Thymus (tissue), 14 donors: ENCODE results near the gene CDC42EP3. TPM values are rescaled to one million over a fixed set of nuclear protein-coding genes. Genes with fewer than 3 reads are reported as not detected.

ENCODE experiments used
- DNase-seq, 9 donors: peaks; one replicate each; pipeline ENCODE4 v3.0.0-alpha.2; 2013; ENCODE audit warnings: low spot score in 9 of 9, low read depth in 6 of 9, missing footprints in 1 of 9
- H3K27ac ChIP-seq, 2 donors: one replicate each; pipeline ENCODE4 v1.5.1; 2013; ENCODE audit warnings: control low read depth in 1 of 2, low read depth in 1 of 2, low read length in 1 of 2, mild to moderate bottlenecking in 1 of 2, moderate library complexity in 1 of 2
- H3K27me3 ChIP-seq, 2 donors: one replicate each; pipeline ENCODE4 v1.5.1; 2013; ENCODE audit warnings: low read length in 1 of 2; ENCODE audit not compliant: control insufficient read depth in 2 of 2, insufficient read depth in 1 of 2
- H3K36me3 ChIP-seq, 2 donors: one replicate each; pipeline ENCODE4 v1.5.1; 2013; ENCODE audit warnings: low read length in 1 of 2, mild to moderate bottlenecking in 1 of 2, moderate library complexity in 1 of 2; ENCODE audit not compliant: control insufficient read depth in 2 of 2, insufficient read depth in 2 of 2
- H3K4me1 ChIP-seq, 2 donors: one replicate each; pipeline ENCODE4 v1.5.1; 2013; ENCODE audit warnings: low read length in 2 of 2; ENCODE audit not compliant: control insufficient read depth in 2 of 2, insufficient read depth in 2 of 2
- H3K4me3 ChIP-seq, 2 donors: one replicate each; pipeline ENCODE4 v1.5.1; 2013; ENCODE audit warnings: low read length in 2 of 2, control low read depth in 1 of 2, mild to moderate bottlenecking in 1 of 2
- H3K9me3 ChIP-seq, 2 donors: one replicate each; pipeline ENCODE4 v1.5.1; 2013; ENCODE audit warnings: low read length in 1 of 2, mild to moderate bottlenecking in 1 of 2; ENCODE audit not compliant: control insufficient read depth in 2 of 2, insufficient read depth in 1 of 2
- WGBS: extraction: QIAGEN DNeasy Blood & Tissue Kit; methylation state at CpG from one replicate; pipeline ENCODE4 v1.1.7; 2013; 5-methylcytosine and 5-hydroxymethylcytosine counted together
- long read RNA-seq, 10 donors: transcript quantifications; one replicate each; lab custom pipeline, GENCODE V29; 2026
- polyA plus RNA-seq: library from polyadenylated mRNA; stranded (reverse); fragments of 200-250 nt; gene quantifications from one replicate; pipeline ENCODE4 v1.2.3, GENCODE V29; 2013
- total RNA-seq: library from RNA; stranded (reverse); fragments of 120-200 nt; gene quantifications from one replicate; pipeline ENCODE4 v1.2.4, GENCODE V29; 2013
- donor health status: healthy.

Gene CDC42EP3
- total RNA-seq, result 18.8 TPM
- 19.1 TPM for polyA plus RNA-seq
- long read RNA-seq, donor 1, full-length matches to known transcripts, result 1 of 1 reads
- long read RNA-seq, donor 1, partial matches to known transcripts, result 0 of 1 reads
- long read RNA-seq, donor 1, other reads (novel, unspliced or antisense), result 0 of 1 reads
- long read RNA-seq, donor 2, full-length matches to known transcripts, result 17 of 17 reads
- long read RNA-seq, donor 2, partial matches to known transcripts, result 0 of 17 reads
- long read RNA-seq, donor 2, other reads (novel, unspliced or antisense), result 0 of 17 reads
- long read RNA-seq, donor 3, full-length matches to known transcripts, result 28 of 28 reads
- long read RNA-seq, donor 3, partial matches to known transcripts, result 0 of 28 reads
- long read RNA-seq, donor 3, other reads (novel, unspliced or antisense), result 0 of 28 reads
- long read RNA-seq, donor 4, full-length matches to known transcripts, result 7 of 7 reads
- long read RNA-seq, donor 4, partial matches to known transcripts, result 0 of 7 reads
- long read RNA-seq, donor 4, other reads (novel, unspliced or antisense), result 0 of 7 reads
- long read RNA-seq, donor 5, full-length matches to known transcripts, result 12 of 12 reads
- long read RNA-seq, donor 5, partial matches to known transcripts, result 0 of 12 reads
- long read RNA-seq, donor 5, other reads (novel, unspliced or antisense), result 0 of 12 reads
- long read RNA-seq, donor 6, full-length matches to known transcripts, result 6 of 6 reads
- long read RNA-seq, donor 6, partial matches to known transcripts, result 0 of 6 reads
- long read RNA-seq, donor 6, other reads (novel, unspliced or antisense), result 0 of 6 reads
- long read RNA-seq, donor 7, full-length matches to known transcripts, result 12 of 12 reads
- long read RNA-seq, donor 7, partial matches to known transcripts, result 0 of 12 reads
- long read RNA-seq, donor 7, other reads (novel, unspliced or antisense), result 0 of 12 reads
- long read RNA-seq, donor 8, full-length matches to known transcripts, result 2 of 2 reads
- long read RNA-seq, donor 8, partial matches to known transcripts, result 0 of 2 reads
- long read RNA-seq, donor 8, other reads (novel, unspliced or antisense), result 0 of 2 reads
- long read RNA-seq, donor 9, full-length matches to known transcripts, result 8 of 8 reads
- long read RNA-seq, donor 9, partial matches to known transcripts, result 0 of 8 reads
- long read RNA-seq, donor 9, other reads (novel, unspliced or antisense), result 0 of 8 reads
- long read RNA-seq, donor 10, full-length matches to known transcripts, result 8 of 8 reads
- long read RNA-seq, donor 10, partial matches to known transcripts, result 0 of 8 reads
- long read RNA-seq, donor 10, other reads (novel, unspliced or antisense), result 0 of 8 reads

GRCh38 chr2:37671009-37671815 is at the start of gene CDC42EP3:
Gene CDC42EP3 (minus strand): TSS chr2:37671642. CDS start chr2:37646587, 25,055 bp downstream.
- H3K9me3 ChIP-seq, result no peaks in the 10 kb centered on the region
- peak in 5 of 9 donors; percentile 40 to 72 (median 48) for DNase-seq
- peak within 1 kb of the TSS; percentile 81 to 84 for H3K27ac ChIP-seq
- H3K4me1 ChIP-seq, result peaks cover 7 to 30% of the 10 kb centered on the region in 2 donors
- H3K36me3 ChIP-seq, result peaks cover 0 to 3% of the 10 kb centered on the region in 2 donors
- H3K4me3 ChIP-seq, result peak within 1 kb of the TSS; percentile 76 to 85
- H3K27me3 ChIP-seq, result no peaks in the 10 kb centered on the region
- WGBS, result under 1% methylated on average over 90 of the region's 90 CpGs

GRCh38 chr2:37721201-37721560 is 49.7 kb upstream of the CDC42EP3 start:
- H3K27me3 ChIP-seq, result no peaks in the 10 kb centered on the region
- H3K9me3 ChIP-seq, result peaks cover 0 to 15% of the 10 kb centered on the region in 2 donors
- no peak overlapping the region for H3K27ac ChIP-seq
- no peaks in the 10 kb centered on the region for H3K36me3 ChIP-seq
- H3K4me3 ChIP-seq, result no peak overlapping the region
- 95% methylated on average over 2 of the region's 2 CpGs for WGBS
- peaks cover 0 to 10% of the 10 kb centered on the region in 2 donors for H3K4me1 ChIP-seq
- no peak for DNase-seq

GRCh38 chr2:37720533-37721200 is 49.2 kb upstream of the CDC42EP3 start:
- WGBS, result 65% methylated on average over 6 of the region's 6 CpGs
- Histone ChIP-seq H3K36me3 (no peaks in the 10 kb centered on the region), H3K27ac (no peak overlapping the region), H3K4me1 (peaks cover 0 to 10% of the 10 kb centered on the region in 2 donors), H3K27me3 (no peaks in the 10 kb centered on the region), H3K9me3 (peaks cover 0 to 15% of the 10 kb centered on the region in 2 donors), H3K4me3 (no peak overlapping the region)
- peak in 7 of 9 donors; percentile 11 to 66 (median 33) for DNase-seq

GRCh38 chr2:37718515-37719161 is 47.2 kb upstream of the CDC42EP3 start:
- 98% methylated on average over 7 of the region's 7 CpGs for WGBS
- peaks cover 0 to 10% of the 10 kb centered on the region in 2 donors for H3K4me1 ChIP-seq
- no peaks in the 10 kb centered on the region for H3K36me3 ChIP-seq
- H3K9me3 ChIP-seq, result peaks cover 0 to 13% of the 10 kb centered on the region in 2 donors
- no peak overlapping the region for H3K4me3 ChIP-seq
- no peaks in the 10 kb centered on the region for H3K27me3 ChIP-seq
- no peak for DNase-seq
- H3K27ac ChIP-seq, result no peak overlapping the region

- H3K36me3 ChIP-seq, result no peaks in the 10 kb centered on the region
- H3K9me3 ChIP-seq, result no peaks in the 10 kb centered on the region
- H3K4me3 ChIP-seq, result no peak overlapping the region
- peak in 1 of 9 donors; percentile 13 for DNase-seq
- H3K4me1 ChIP-seq, result peaks cover 0 to 9% of the 10 kb centered on the region in 2 donors
- H3K27ac ChIP-seq, result no peak overlapping the region
- 50% methylated on average over 3 of the region's 3 CpGs for WGBS
- no peaks in the 10 kb centered on the region for H3K27me3 ChIP-seq
Observed at GRCh38 chr2:37713258-37713700, 41.8 kb upstream of the CDC42EP3 start.

GRCh38 chr2:37711831-37712230 is 40.4 kb upstream of the CDC42EP3 start:
- no peak for DNase-seq
- Histone ChIP-seq H3K36me3 (no peaks in the 10 kb centered on the region), H3K27ac (no peak overlapping the region), H3K27me3 (no peaks in the 10 kb centered on the region), H3K4me3 (no peak overlapping the region), H3K9me3 (no peaks in the 10 kb centered on the region), H3K4me1 (peaks cover 0 to 16% of the 10 kb centered on the region in 2 donors)
- 96% methylated on average over 2 of the region's 2 CpGs for WGBS

- Histone ChIP-seq H3K4me1 (peaks cover 0 to 18% of the 10 kb centered on the region in 2 donors), H3K27me3 (no peaks in the 10 kb centered on the region), H3K9me3 (no peaks in the 10 kb centered on the region), H3K27ac (no peak overlapping the region), H3K36me3 (no peaks in the 10 kb centered on the region), H3K4me3 (no peak overlapping the region)
- DNase-seq, result peak in 4 of 9 donors; percentile 15 to 60 (median 30)
- 12% methylated on average over 1 of the region's 1 CpG for WGBS
Observed at GRCh38 chr2:37711308-37711731, 39.9 kb upstream of the CDC42EP3 start.
